Measurements from ENCODE around the gene BMP2K. TPM values are rescaled to one million over a fixed set of nuclear protein-coding genes. Genes with fewer than 3 reads are reported as not detected.
"Not testable (repeated sequence)": the region's sequence is repeated elsewhere in the genome, so short reads cannot be mapped to it uniquely, and the experiment has no call there.

BMP2K gene
- total and polyA plus RNA-seq, 4 donors = 7.1 to 75.4 (median 23.5) TPM

DNA sequence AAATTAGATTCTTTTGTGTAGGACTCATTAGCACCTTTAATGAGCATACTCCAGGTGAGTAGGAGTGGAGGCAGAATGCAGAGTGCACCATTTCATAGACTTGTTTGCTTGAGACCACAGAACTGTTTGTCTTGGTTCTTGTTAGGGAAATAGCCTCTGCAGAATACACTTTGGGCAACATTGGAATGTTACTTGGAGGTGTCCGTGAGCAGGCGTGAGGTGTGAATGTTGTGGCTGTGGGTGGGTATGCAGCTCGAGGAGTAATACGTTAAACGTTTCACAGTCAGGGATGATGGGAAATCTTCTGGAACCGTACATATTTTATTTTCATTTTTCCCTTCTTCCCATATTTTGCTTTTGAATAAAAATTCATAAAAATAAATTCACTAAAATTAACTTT is 131.5 kb downstream of the BMP2K start:
- intact Hi-C loops (cut with DNase I) = no loop called here
- Histone ChIP-seq H3K36me3 (ENCODE audit: control insufficient read depth in 1 of 2, insufficient read depth in 2 of 2, low read length in 1 of 2) (peaks cover 0 to 3% of the 10 kb centered on the region in 2 donors), H3K27me3 (ENCODE audit: control insufficient read depth in 1 of 2, insufficient read depth in 2 of 2, low read length in 1 of 2) (no peaks in the 10 kb centered on the region), H3K4me1 (ENCODE audit: control insufficient read depth in 1 of 2, insufficient read depth in 2 of 2, low read length in 2 of 2) (no peaks in the 10 kb centered on the region), H3K4me3 (ENCODE audit: low read length in 2 of 2) (no peak overlapping the region), H3K27ac (ENCODE audit: low read depth in 1 of 2, low read length in 2 of 2) (no peak overlapping the region), H3K9me3 (ENCODE audit: control insufficient read depth, low read length) (no peaks in the 10 kb centered on the region)
- 87 to 93% methylated on average over 6 of the region's 6 CpGs for WGBS, 2 donors
- ATAC-seq (ENCODE audit: low FRiP score) (no peak), DNase-seq (no peak)

DNA sequence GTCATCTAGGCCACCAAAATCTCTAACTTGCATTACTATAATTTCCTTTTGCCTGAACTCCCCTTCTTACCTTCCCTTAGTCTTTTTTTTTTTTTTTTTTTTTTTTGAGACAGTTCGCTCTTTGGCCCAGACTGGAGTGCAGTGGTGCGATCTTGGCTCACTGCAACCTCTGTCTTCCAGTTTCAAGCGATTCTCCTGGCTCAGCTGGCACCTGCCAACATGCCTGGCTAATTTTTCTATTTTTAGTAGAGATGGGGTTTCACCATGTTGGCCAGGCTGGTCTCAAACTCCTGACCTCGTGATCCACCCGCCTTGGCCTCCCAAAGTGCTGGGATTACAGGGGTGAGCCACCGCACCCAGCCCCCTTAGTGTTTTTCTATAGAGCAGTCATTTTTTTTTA is 132.8 kb downstream of the BMP2K start:
- not testable (repeated sequence) for ATAC-seq (ENCODE audit: low FRiP score); H3K4me3 ChIP-seq (ENCODE audit: low read length in 2 of 2)

DNA sequence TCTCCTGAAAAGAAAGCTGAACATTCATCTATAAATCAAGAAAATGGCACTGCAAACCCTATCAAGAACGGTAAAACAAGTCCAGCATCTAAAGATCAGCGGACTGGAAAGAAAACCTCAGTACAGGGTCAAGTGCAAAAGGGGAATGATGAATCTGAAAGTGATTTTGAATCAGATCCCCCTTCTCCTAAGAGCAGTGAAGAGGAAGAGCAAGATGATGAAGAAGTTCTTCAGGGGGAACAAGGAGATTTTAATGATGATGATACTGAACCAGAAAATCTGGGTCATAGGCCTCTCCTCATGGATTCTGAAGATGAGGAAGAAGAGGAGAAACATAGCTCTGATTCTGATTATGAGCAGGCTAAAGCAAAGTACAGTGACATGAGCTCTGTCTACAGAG is 134.5 kb downstream of the BMP2K start:
- intact Hi-C loops (cut with DNase I) = no loop called here
- WGBS, 2 donors = 61 to 65% methylated on average over 2 of the region's 2 CpGs
- no peak overlapping the region for H3K4me3 ChIP-seq (ENCODE audit: low read length in 2 of 2)
- H3K27ac ChIP-seq (ENCODE audit: low read depth in 1 of 2, low read length in 2 of 2) = no peak overlapping the region
- H3K36me3 ChIP-seq (ENCODE audit: control insufficient read depth in 1 of 2, insufficient read depth in 2 of 2, low read length in 1 of 2) = peaks cover 0 to 3% of the 10 kb centered on the region in 2 donors
- ATAC-seq (ENCODE audit: low FRiP score) (no peak), DNase-seq (no peak)
- H3K4me1 ChIP-seq (ENCODE audit: control insufficient read depth in 1 of 2, insufficient read depth in 2 of 2, low read length in 2 of 2) = no peaks in the 10 kb centered on the region
- no peaks in the 10 kb centered on the region for H3K9me3 ChIP-seq (ENCODE audit: control insufficient read depth, low read length)
- H3K27me3 ChIP-seq (ENCODE audit: control insufficient read depth in 1 of 2, insufficient read depth in 2 of 2, low read length in 1 of 2) = no peaks in the 10 kb centered on the region

More for the DNA sequence above, 132.8 kb downstream of the BMP2K start:
- intact Hi-C loops (cut with DNase I); DNase-seq; H3K9me3 ChIP-seq (ENCODE audit: control insufficient read depth, low read length); H3K27me3 ChIP-seq (ENCODE audit: control insufficient read depth in 1 of 2, insufficient read depth in 2 of 2, low read length in 1 of 2); H3K27ac ChIP-seq (ENCODE audit: low read depth in 1 of 2, low read length in 2 of 2); H3K4me1 ChIP-seq (ENCODE audit: control insufficient read depth in 1 of 2, insufficient read depth in 2 of 2, low read length in 2 of 2); H3K36me3 ChIP-seq (ENCODE audit: control insufficient read depth in 1 of 2, insufficient read depth in 2 of 2, low read length in 1 of 2): not testable (repeated sequence)
- WGBS, 2 donors = 92% methylated on average over 6 of the region's 6 CpGs

DNA sequence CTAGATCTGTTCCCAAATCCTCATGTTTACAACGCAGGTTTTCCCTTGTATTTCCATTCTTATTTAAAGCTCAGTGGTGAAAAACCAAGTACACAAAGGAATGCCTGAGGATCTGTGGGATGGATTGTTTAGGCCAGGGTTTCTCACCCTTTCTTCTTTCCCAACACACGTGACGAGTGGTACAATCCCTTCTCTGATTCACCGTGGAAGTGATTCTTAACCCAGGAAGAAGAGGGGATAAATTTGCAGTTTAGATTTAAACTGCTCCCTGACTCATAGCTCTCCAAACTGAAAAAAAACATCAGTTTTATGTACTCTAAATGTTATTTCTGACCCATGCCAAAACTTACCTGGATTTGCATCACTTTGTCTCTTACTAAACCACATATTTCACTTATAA is 146.1 kb downstream of the BMP2K start:
- DNase-seq (no peak), ATAC-seq (ENCODE audit: low FRiP score) (no peak)
- H3K4me1 ChIP-seq (ENCODE audit: control insufficient read depth in 1 of 2, insufficient read depth in 2 of 2, low read length in 2 of 2) = no peaks in the 10 kb centered on the region
- peaks cover 0 to 2% of the 10 kb centered on the region in 2 donors for H3K36me3 ChIP-seq (ENCODE audit: control insufficient read depth in 1 of 2, insufficient read depth in 2 of 2, low read length in 1 of 2)
- no peaks in the 10 kb centered on the region for H3K27me3 ChIP-seq (ENCODE audit: control insufficient read depth in 1 of 2, insufficient read depth in 2 of 2, low read length in 1 of 2)
- H3K9me3 ChIP-seq (ENCODE audit: control insufficient read depth, low read length) = no peaks in the 10 kb centered on the region
- intact Hi-C loops (cut with DNase I) = no loop called here
- no peak overlapping the region for H3K4me3 ChIP-seq (ENCODE audit: low read length in 2 of 2)
- whole genome bisulfite sequencing, 2 donors = 91 to 93% methylated on average over 4 of the region's 4 CpGs
- no peak overlapping the region for H3K27ac ChIP-seq (ENCODE audit: low read depth in 1 of 2, low read length in 2 of 2)

DNA sequence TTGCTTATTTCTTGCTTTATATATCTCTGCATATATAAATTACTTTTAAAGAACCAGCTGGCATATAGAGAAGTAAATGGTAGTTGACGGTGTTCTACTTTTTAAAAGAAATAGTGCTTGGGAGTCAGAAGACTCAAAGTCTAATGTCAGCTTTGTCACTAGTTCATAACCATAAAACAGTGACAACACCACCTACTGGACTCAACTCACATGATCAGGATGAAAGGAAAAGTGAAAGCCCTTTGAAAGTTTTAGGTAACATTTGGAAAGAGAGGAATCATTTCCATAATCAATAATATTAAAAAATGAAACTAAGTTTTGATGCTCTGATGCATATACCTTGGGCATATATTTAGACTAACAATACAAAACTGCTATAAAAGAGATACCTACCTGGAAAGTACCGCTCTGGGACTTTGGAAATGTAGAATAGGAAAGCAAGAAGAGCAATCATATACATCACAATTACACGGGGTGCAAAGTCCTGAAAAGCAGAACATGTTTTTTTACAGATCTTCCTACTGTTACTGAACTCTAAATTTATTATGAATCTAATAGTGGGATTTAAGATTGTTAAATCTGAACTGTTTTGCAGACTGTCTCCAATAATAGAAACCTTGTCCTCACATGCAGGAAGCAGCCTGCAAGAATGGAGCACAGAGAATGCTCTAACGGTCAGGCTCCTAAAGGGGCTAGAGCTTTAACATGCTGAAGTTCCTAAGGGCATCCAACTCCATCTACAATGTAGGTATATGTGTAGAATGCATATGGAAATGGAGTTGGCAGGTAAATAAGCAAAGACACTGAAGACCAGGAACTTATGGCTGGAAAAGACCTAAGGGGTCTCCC is 147.5 kb downstream of the BMP2K start:
- DNase-seq (no peak), ATAC-seq (ENCODE audit: low FRiP score) (no peak)
- no peak overlapping the region for H3K4me3 ChIP-seq (ENCODE audit: low read length in 2 of 2)
- no peaks in the 10 kb centered on the region for H3K9me3 ChIP-seq (ENCODE audit: control insufficient read depth, low read length)
- intact Hi-C loops (cut with DNase I) = no loop called here
- no peak overlapping the region for H3K27ac ChIP-seq (ENCODE audit: low read depth in 1 of 2, low read length in 2 of 2)
- H3K27me3 ChIP-seq (ENCODE audit: control insufficient read depth in 1 of 2, insufficient read depth in 2 of 2, low read length in 1 of 2) = no peaks in the 10 kb centered on the region
- no peaks in the 10 kb centered on the region for H3K4me1 ChIP-seq (ENCODE audit: control insufficient read depth in 1 of 2, insufficient read depth in 2 of 2, low read length in 2 of 2)
- WGBS, 2 donors = 75 to 78% methylated on average over 4 of the region's 4 CpGs
- peaks cover 0 to 2% of the 10 kb centered on the region in 2 donors for H3K36me3 ChIP-seq (ENCODE audit: control insufficient read depth in 1 of 2, insufficient read depth in 2 of 2, low read length in 1 of 2)

DNA sequence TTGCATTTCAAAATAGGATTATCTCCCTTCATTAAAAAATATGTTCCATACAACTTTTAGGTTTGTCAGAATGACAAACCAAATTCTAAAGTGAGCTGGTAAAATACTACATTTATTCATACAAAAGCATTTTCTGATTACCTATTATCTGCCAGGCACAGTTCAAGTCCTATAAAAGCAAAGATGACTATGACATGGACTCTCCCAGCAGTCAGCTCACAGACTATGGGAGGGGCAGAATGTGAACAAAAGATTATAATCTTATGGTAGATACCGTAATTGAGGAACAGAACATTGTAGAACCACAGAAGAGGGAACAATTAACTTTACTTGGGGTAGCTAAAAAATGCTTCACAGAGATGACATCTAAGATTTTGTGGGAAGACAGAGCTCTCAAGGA is 150.7 kb downstream of the BMP2K start:
- ATAC-seq (ENCODE audit: low FRiP score) (no peak), DNase-seq (no peak)
- no peaks in the 10 kb centered on the region for H3K27me3 ChIP-seq (ENCODE audit: control insufficient read depth in 1 of 2, insufficient read depth in 2 of 2, low read length in 1 of 2)
- H3K27ac ChIP-seq (ENCODE audit: low read depth in 1 of 2, low read length in 2 of 2) = no peak overlapping the region
- intact Hi-C loops (cut with DNase I) = no loop called here
- 80 to 92% methylated on average over 1 of the region's 1 CpG for whole genome bisulfite sequencing, 2 donors
- no peaks in the 10 kb centered on the region for H3K4me1 ChIP-seq (ENCODE audit: control insufficient read depth in 1 of 2, insufficient read depth in 2 of 2, low read length in 2 of 2)
- H3K9me3 ChIP-seq (ENCODE audit: control insufficient read depth, low read length) = no peaks in the 10 kb centered on the region
- H3K36me3 ChIP-seq (ENCODE audit: control insufficient read depth in 1 of 2, insufficient read depth in 2 of 2, low read length in 1 of 2) = peaks cover 0 to 5% of the 10 kb centered on the region in 2 donors
- no peak overlapping the region for H3K4me3 ChIP-seq (ENCODE audit: low read length in 2 of 2)

DNA sequence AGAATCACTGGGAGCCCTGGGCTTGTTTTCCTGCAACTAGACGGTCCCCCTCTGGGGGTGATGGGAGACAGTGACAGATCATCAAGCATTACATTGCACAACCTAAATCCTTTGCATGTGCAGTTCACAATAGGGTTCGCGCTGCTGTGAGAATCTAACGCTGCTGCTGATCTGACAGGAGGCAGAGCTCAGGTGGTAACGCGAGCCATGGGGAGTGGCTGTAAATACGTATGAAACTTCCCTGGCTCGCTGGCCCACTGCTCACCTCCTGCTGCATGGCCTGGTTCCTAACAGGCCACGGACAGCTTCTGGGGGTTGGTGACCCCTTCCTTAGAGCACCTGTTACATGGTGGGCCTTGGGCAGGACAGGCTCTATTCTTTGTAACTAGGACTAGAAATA is 152.7 kb downstream of the BMP2K start:
- Histone ChIP-seq H3K4me1 (ENCODE audit: control insufficient read depth in 1 of 2, insufficient read depth in 2 of 2, low read length in 2 of 2) (no peaks in the 10 kb centered on the region), H3K27me3 (ENCODE audit: control insufficient read depth in 1 of 2, insufficient read depth in 2 of 2, low read length in 1 of 2) (no peaks in the 10 kb centered on the region), H3K27ac (ENCODE audit: low read depth in 1 of 2, low read length in 2 of 2) (no peak overlapping the region), H3K4me3 (ENCODE audit: low read length in 2 of 2) (no peak overlapping the region), H3K36me3 (ENCODE audit: control insufficient read depth in 1 of 2, insufficient read depth in 2 of 2, low read length in 1 of 2) (peaks cover 0 to 6% of the 10 kb centered on the region in 2 donors), H3K9me3 (ENCODE audit: control insufficient read depth, low read length) (no peaks in the 10 kb centered on the region)
- intact Hi-C loops (cut with DNase I) = no loop called here
- ATAC-seq (ENCODE audit: low FRiP score) (no peak), DNase-seq (no peak)
- whole genome bisulfite sequencing, 2 donors = 93 to 94% methylated on average over 9 of the region's 9 CpGs

DNA sequence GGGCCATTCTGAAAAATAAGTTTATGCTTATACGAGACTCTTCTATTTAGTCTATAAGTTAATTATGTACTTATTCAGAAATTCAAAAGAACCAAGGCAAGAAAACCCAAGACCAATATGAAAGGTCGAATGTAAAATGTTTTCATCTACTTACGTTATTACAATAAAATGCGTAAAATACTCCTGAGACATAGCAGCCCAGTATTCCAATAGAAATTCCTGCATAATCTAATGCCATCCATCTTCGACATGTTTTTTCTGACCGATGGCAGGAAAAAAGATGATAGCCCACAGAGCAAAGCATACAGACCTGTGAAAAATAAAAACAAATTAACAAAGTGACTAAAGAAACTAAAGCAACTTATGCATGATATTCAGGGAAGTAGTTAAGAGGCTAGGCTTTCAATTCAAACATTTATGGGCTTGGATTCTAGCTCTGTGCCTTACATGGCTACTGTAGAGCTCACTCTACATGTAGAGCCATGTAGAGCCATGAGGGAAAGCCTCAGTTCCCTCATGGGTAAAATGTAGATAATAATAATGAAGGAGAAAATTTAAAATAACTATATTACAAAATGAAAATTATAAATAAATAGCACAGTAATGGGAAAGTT is 154.0 kb downstream of the BMP2K start:
- Histone ChIP-seq H3K27me3 (ENCODE audit: control insufficient read depth in 1 of 2, insufficient read depth in 2 of 2, low read length in 1 of 2) (no peaks in the 10 kb centered on the region), H3K4me1 (ENCODE audit: control insufficient read depth in 1 of 2, insufficient read depth in 2 of 2, low read length in 2 of 2) (no peaks in the 10 kb centered on the region), H3K36me3 (ENCODE audit: control insufficient read depth in 1 of 2, insufficient read depth in 2 of 2, low read length in 1 of 2) (peaks cover 0 to 6% of the 10 kb centered on the region in 2 donors), H3K27ac (ENCODE audit: low read depth in 1 of 2, low read length in 2 of 2) (no peak overlapping the region), H3K4me3 (ENCODE audit: low read length in 2 of 2) (no peak overlapping the region), H3K9me3 (ENCODE audit: control insufficient read depth, low read length) (no peaks in the 10 kb centered on the region)
- intact Hi-C loops (cut with DNase I) = no loop called here
- ATAC-seq (ENCODE audit: low FRiP score) (no peak), DNase-seq (no peak)
- WGBS, 2 donors = 88 to 90% methylated on average over 6 of the region's 6 CpGs

DNA sequence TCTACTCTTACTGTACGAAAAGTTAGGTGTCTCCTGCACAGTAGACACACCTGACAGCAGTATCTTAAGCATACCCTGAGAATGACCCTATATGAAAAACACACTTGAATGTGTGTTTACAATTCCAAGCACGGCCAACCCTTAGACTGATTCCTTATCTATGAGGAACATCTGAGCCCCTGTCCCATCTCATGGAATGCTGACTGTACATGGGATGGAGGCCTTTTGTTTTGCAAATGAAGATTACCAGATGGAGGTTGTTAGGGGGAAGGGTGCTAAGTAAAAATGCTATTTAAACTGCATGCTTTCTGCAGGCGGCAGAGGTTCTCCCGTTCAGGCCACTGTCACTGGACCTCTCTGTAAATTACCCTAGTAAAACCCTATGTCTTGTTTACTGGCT is 160.8 kb downstream of the BMP2K start:
- peaks cover 0 to 2% of the 10 kb centered on the region in 2 donors for H3K36me3 ChIP-seq (ENCODE audit: control insufficient read depth in 1 of 2, insufficient read depth in 2 of 2, low read length in 1 of 2)
- peaks cover 0 to 3% of the 10 kb centered on the region in 2 donors for H3K4me1 ChIP-seq (ENCODE audit: control insufficient read depth in 1 of 2, insufficient read depth in 2 of 2, low read length in 2 of 2)
- H3K27me3 ChIP-seq (ENCODE audit: control insufficient read depth in 1 of 2, insufficient read depth in 2 of 2, low read length in 1 of 2) = no peaks in the 10 kb centered on the region
- 85 to 87% methylated on average over 4 of the region's 4 CpGs for WGBS, 2 donors
- peaks cover 1% of the 10 kb centered on the region for H3K9me3 ChIP-seq (ENCODE audit: control insufficient read depth, low read length)
- H3K4me3 ChIP-seq (ENCODE audit: low read length in 2 of 2) = no peak overlapping the region
- intact Hi-C loops (cut with DNase I) = no loop called here
- ATAC-seq (ENCODE audit: low FRiP score) = no peak
- no peak for DNase-seq
- no peak overlapping the region for H3K27ac ChIP-seq (ENCODE audit: low read depth in 1 of 2, low read length in 2 of 2)
